IPS-15b (cell line): ENCODE measurements around the gene SNX32.
"Not testable (repeated sequence)": the region's sequence is repeated elsewhere in the genome, so short reads cannot be mapped to it uniquely, and the experiment has no call there.

Experiments
- H3K27me3 ChIP-seq: one replicate; pipeline ENCODE4 v1.6.1; 2013; ENCODE audit warnings: low read length; ENCODE audit not compliant: control insufficient read depth, insufficient read depth
- H3K36me3 ChIP-seq: one replicate; pipeline ENCODE4 v1.6.1; 2013; ENCODE audit warnings: low read length; ENCODE audit not compliant: control insufficient read depth, insufficient read depth
- H3K4me1 ChIP-seq: one replicate; pipeline ENCODE4 v1.6.1; 2013; ENCODE audit warnings: mild to moderate bottlenecking, low read length; ENCODE audit not compliant: control insufficient read depth, insufficient read depth
- H3K4me3 ChIP-seq: one replicate; pipeline ENCODE4 v1.5.1; 2013; ENCODE audit warnings: low read depth, low read length
- H3K9ac ChIP-seq: one replicate; pipeline ENCODE4 v1.6.1; 2013; ENCODE audit warnings: low read depth, mild to moderate bottlenecking, low read length
- H3K9me3 ChIP-seq: one replicate; pipeline ENCODE4 v1.6.1; 2013; ENCODE audit warnings: mild to moderate bottlenecking, low read length; ENCODE audit not compliant: control insufficient read depth, insufficient read depth

The SNX32 gene

GRCh38 chr11:65848693-65849092, 14.9 kb downstream of the SNX32 start:
- H3K27me3 ChIP-seq, H3K4me3 ChIP-seq, H3K36me3 ChIP-seq, H3K4me1 ChIP-seq, H3K9ac ChIP-seq, H3K9me3 ChIP-seq: not testable (repeated sequence)

GRCh38 chr11:65849366-65849765, 15.6 kb downstream of the SNX32 start:
- Histone ChIP-seq H3K4me3 (no peak overlapping the region), H3K27me3 (no peaks in the 10 kb centered on the region), H3K9me3 (peaks cover 3% of the 10 kb centered on the region), H3K36me3 (peaks cover 17% of the 10 kb centered on the region), H3K9ac (no peak overlapping the region), H3K4me1 (no peaks in the 10 kb centered on the region)

GRCh38 chr11:65849771-65850216, 16.0 kb downstream of the SNX32 start:
- Histone ChIP-seq H3K9ac (no peak overlapping the region), H3K9me3 (peaks cover 3% of the 10 kb centered on the region), H3K27me3 (no peaks in the 10 kb centered on the region), H3K4me3 (no peak overlapping the region), H3K36me3 (peaks cover 21% of the 10 kb centered on the region), H3K4me1 (no peaks in the 10 kb centered on the region)

- peaks cover 27% of the 10 kb centered on the region for H3K36me3 ChIP-seq
Observed at GRCh38 chr11:65850217-65851082, 16.7 kb downstream of the SNX32 start.

GRCh38 chr11:65851083-65851579, 17.4 kb downstream of the SNX32 start:
- Histone ChIP-seq H3K4me3 (no peak overlapping the region), H3K9ac (no peak overlapping the region), H3K4me1 (peaks cover 1% of the 10 kb centered on the region), H3K27me3 (no peaks in the 10 kb centered on the region), H3K36me3 (peaks cover 34% of the 10 kb centered on the region), H3K9me3 (peaks cover 3% of the 10 kb centered on the region)

More at GRCh38 chr11:65850217-65851082, 16.7 kb downstream of the SNX32 start:
- Histone ChIP-seq H3K4me3 (no peak overlapping the region), H3K4me1 (no peaks in the 10 kb centered on the region), H3K9me3 (peaks cover 3% of the 10 kb centered on the region), H3K27me3 (no peaks in the 10 kb centered on the region), H3K9ac (no peak overlapping the region)

- Histone ChIP-seq H3K4me1 (peaks cover 5% of the 10 kb centered on the region), H3K9ac (no peak overlapping the region), H3K27me3 (no peaks in the 10 kb centered on the region), H3K4me3 (no peak overlapping the region), H3K36me3 (peaks cover 40% of the 10 kb centered on the region), H3K9me3 (peaks cover 3% of the 10 kb centered on the region)
Observed at GRCh38 chr11:65851811-65852507, 18.2 kb downstream of the SNX32 start.

GRCh38 chr11:65852508-65853245, 18.9 kb downstream of the SNX32 start:
- H3K9me3 ChIP-seq, result peaks cover 3% of the 10 kb centered on the region
- no peak overlapping the region for H3K9ac ChIP-seq
- H3K4me3 ChIP-seq, result no peak overlapping the region
- H3K36me3 ChIP-seq, result peaks cover 40% of the 10 kb centered on the region
- no peaks in the 10 kb centered on the region for H3K27me3 ChIP-seq
- H3K4me1 ChIP-seq, result peaks cover 5% of the 10 kb centered on the region

- H3K9me3 ChIP-seq, result peaks cover 3% of the 10 kb centered on the region
- no peaks in the 10 kb centered on the region for H3K27me3 ChIP-seq
- H3K4me1 ChIP-seq, result peaks cover 5% of the 10 kb centered on the region
- peaks cover 40% of the 10 kb centered on the region for H3K36me3 ChIP-seq
- H3K9ac ChIP-seq, result no peak overlapping the region
- no peak overlapping the region for H3K4me3 ChIP-seq
Observed at GRCh38 chr11:65853246-65853979, 19.6 kb downstream of the SNX32 start.

GRCh38 chr11:65854161-65854592, 20.4 kb downstream of the SNX32 start:
- Histone ChIP-seq H3K27me3 (no peaks in the 10 kb centered on the region), H3K9ac (no peak overlapping the region), H3K4me1 (peaks cover 5% of the 10 kb centered on the region), H3K4me3 (no peak overlapping the region), H3K36me3 (peaks cover 40% of the 10 kb centered on the region), H3K9me3 (peaks cover 3% of the 10 kb centered on the region)

- Histone ChIP-seq H3K4me1 (peaks cover 5% of the 10 kb centered on the region), H3K27me3 (no peaks in the 10 kb centered on the region), H3K9me3 (peaks cover 3% of the 10 kb centered on the region), H3K9ac (no peak overlapping the region), H3K4me3 (no peak overlapping the region), H3K36me3 (peaks cover 40% of the 10 kb centered on the region)
Observed at GRCh38 chr11:65854852-65855837, 21.4 kb downstream of the SNX32 start.
